GM18858 (cell line): ENCODE results near the gene SATB2.

Experiments
- ATAC-seq: cut with Tn5 transposase; IDR thresholded peaks from one replicate; pipeline ENCODE4 v1.9.1; 2021; ENCODE audit not compliant: unreplicated experiment

Gene SATB2

GRCh38 chr2:199261239-199261638 is 196.5 kb downstream of the SATB2 start:
- ATAC-seq = no peak

- no peak for ATAC-seq
Measured at GRCh38 chr2:199259671-199260070, 198.1 kb downstream of the SATB2 start.

- ATAC-seq = no peak
Measured at GRCh38 chr2:199258291-199258690, 199.4 kb downstream of the SATB2 start.

GRCh38 chr2:199257261-199258224 is 200.2 kb downstream of the SATB2 start:
- no peak for ATAC-seq

GRCh38 chr2:199230091-199230490 is 227.6 kb downstream of the SATB2 start:
- no peak for ATAC-seq

DNA sequence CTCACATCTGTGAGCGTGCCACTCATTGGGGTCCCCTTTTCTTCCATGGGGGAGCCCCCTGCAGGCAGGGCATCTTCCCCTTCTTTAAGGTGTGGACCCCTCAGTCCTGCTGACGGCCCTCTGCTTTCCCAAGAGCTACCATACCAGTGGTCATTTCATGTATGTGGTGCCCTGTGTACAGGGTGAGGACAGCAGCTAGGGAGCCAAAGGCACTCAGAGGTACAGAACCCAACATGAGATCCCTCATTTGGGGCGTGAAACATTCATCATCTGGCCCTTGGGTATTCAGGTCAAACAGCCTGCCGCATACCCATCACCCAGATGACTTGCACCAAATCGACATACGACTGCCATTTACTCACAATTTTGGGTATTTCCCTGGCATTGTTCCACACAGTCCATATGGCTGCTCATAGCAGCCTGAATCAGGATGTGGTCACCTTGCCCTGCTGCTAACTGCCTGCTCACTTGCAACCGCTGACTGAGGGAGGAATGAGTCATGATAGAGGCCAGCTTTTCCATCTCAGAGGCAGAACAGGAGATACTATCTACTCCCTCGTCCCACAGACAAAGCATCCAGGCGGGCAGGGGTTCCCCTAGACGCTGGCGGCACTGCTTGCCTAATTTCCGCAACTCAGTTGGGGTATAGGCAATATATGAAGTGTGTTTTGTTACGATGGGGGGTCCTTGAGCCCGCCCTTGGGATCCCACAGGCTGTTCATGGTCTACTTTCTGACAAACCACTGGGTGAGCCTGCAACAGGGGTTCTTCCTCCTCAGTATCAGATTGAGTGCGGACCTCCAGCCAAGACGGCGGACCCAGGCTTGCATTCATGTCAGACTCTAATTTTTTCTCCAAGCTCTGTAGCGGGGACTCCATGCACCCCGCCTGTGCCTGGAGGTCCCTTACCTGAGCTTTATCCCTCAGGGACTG is 228.6 kb downstream of the SATB2 start:
- peak; percentile 86 for ATAC-seq

- no peak for ATAC-seq
Measured at GRCh38 chr2:199223791-199224190, 233.9 kb downstream of the SATB2 start.

GRCh38 chr2:199220920-199221319 is 236.8 kb downstream of the SATB2 start:
- ATAC-seq = no peak

- no peak for ATAC-seq
Measured at GRCh38 chr2:199219551-199219950, 238.2 kb downstream of the SATB2 start.
